Body of pancreas (tissue), 4 donors: Measurements from ENCODE around the gene SPRN.

Source experiments
- POLR2A ChIP-seq, 3 donors: fragments of 450-650 bp; IDR thresholded peaks; one replicate each; pipeline ENCODE4 v1.6.1; 2016; ENCODE audit warnings: antibody characterized with exemption in 3 of 3, mild to moderate bottlenecking in 2 of 3
- TF ChIP-seq, protein P1 (sequence below), 7 experiments: fragments of 450-650 bp in 4 of 7; fragments of 200-600 bp in 3 of 7; sonication (generic) in 3 of 7; IDR thresholded peaks; one replicate each; pipeline ENCODE4 v1.5.1; 2016 to 2019; ENCODE audit warnings: antibody characterized with exemption in 7 of 7

- TF ChIP-seq, protein P1, sequence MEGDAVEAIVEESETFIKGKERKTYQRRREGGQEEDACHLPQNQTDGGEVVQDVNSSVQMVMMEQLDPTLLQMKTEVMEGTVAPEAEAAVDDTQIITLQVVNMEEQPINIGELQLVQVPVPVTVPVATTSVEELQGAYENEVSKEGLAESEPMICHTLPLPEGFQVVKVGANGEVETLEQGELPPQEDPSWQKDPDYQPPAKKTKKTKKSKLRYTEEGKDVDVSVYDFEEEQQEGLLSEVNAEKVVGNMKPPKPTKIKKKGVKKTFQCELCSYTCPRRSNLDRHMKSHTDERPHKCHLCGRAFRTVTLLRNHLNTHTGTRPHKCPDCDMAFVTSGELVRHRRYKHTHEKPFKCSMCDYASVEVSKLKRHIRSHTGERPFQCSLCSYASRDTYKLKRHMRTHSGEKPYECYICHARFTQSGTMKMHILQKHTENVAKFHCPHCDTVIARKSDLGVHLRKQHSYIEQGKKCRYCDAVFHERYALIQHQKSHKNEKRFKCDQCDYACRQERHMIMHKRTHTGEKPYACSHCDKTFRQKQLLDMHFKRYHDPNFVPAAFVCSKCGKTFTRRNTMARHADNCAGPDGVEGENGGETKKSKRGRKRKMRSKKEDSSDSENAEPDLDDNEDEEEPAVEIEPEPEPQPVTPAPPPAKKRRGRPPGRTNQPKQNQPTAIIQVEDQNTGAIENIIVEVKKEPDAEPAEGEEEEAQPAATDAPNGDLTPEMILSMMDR (IDR thresholded peaks at IDR 0.05): no peak
- no peak for TF ChIP-seq POLR2A (IDR thresholded peaks at IDR 0.05)
These were observed 2.8 kb downstream of the SPRN start for GRCh38 chr10:133421336-133422222.
